GM21576 (cell line): ENCODE measurements around the gene PSIP1.
A peak's percentile ranks its signal among the peaks of the same experiment; 100 is the strongest.

Experiments used
- ATAC-seq: cut with Tn5 transposase; IDR thresholded peaks from one replicate; pipeline ENCODE4 v1.9.1; 2021; ENCODE audit warnings: mild to moderate bottlenecking, moderate library complexity; ENCODE audit not compliant: unreplicated experiment

PSIP1 gene

GRCh38 chr9:15509931-15510788, 610 bp downstream of the PSIP1 start:
- peak; percentile 28 for ATAC-seq

- ATAC-seq, result no peak
Measured at GRCh38 chr9:15505921-15506320, 4.8 kb downstream of the PSIP1 start.

- ATAC-seq, result no peak
Measured at GRCh38 chr9:15501803-15502202, 9.0 kb downstream of the PSIP1 start.

- ATAC-seq, result no peak
Measured at GRCh38 chr9:15501179-15501578, 9.6 kb downstream of the PSIP1 start.

- no peak for ATAC-seq
Measured at GRCh38 chr9:15499139-15499538, 11.6 kb downstream of the PSIP1 start.

- ATAC-seq, result no peak
Measured at GRCh38 chr9:15498246-15498995, 12.3 kb downstream of the PSIP1 start.

GRCh38 chr9:15492485-15493150, 18.2 kb downstream of the PSIP1 start:
- no peak for ATAC-seq

GRCh38 chr9:15491950-15492349, 18.8 kb downstream of the PSIP1 start:
- ATAC-seq, result no peak

- no peak for ATAC-seq
Measured at GRCh38 chr9:15485836-15486666, 24.7 kb downstream of the PSIP1 start.

GRCh38 chr9:15484802-15485201, 26.0 kb downstream of the PSIP1 start:
- ATAC-seq, result no peak

GRCh38 chr9:15482146-15482545, 28.6 kb downstream of the PSIP1 start:
- ATAC-seq, result no peak

GRCh38 chr9:15480028-15480427, 30.7 kb downstream of the PSIP1 start:
- ATAC-seq, result no peak

- no peak for ATAC-seq
Measured at GRCh38 chr9:15475923-15476536, 34.7 kb downstream of the PSIP1 start.

GRCh38 chr9:15469862-15470261, 40.9 kb downstream of the PSIP1 start:
- ATAC-seq, result no peak

- ATAC-seq, result no peak
Measured at GRCh38 chr9:15469406-15469805, 41.4 kb downstream of the PSIP1 start.

- ATAC-seq, result no peak
Measured at GRCh38 chr9:15468145-15468544, 42.6 kb downstream of the PSIP1 start.

GRCh38 chr9:15461601-15462000, 49.2 kb downstream of the PSIP1 start:
- no peak for ATAC-seq

GRCh38 chr9:15461056-15461455, 49.7 kb downstream of the PSIP1 start:
- ATAC-seq, result no peak

- ATAC-seq, result no peak
Measured at GRCh38 chr9:15453956-15454355, 56.8 kb downstream of the PSIP1 start.

GRCh38 chr9:15444141-15444540, 66.6 kb downstream of the PSIP1 start:
- no peak for ATAC-seq
